Upper lobe of left lung (tissue), 4 donors: ENCODE measurements around the gene MIEF1.
A peak's percentile ranks its signal among the peaks of the same experiment; 100 is the strongest.

ENCODE experiments used
- CTCF ChIP-seq, 6 experiments: fragments of 450-650 bp in 4 of 6; fragments of 200-600 bp in 2 of 6; sonication (generic) in 2 of 6; IDR thresholded peaks; one replicate each; pipeline ENCODE4 v1.5.1; 2016 to 2019; ENCODE audit warnings: antibody characterized with exemption in 6 of 6
- EP300 ChIP-seq, 4 donors: sonication (generic); formaldehyde crosslinking; IDR thresholded peaks; one replicate each; pipeline ENCODE4 v1.5.1; 2017; ENCODE audit warnings: antibody characterized with exemption in 4 of 4, control low read depth in 2 of 4
- POLR2A ChIP-seq, 4 donors: fragments of 450-650 bp; IDR thresholded peaks; one replicate each; pipeline ENCODE4 v1.5.1; 2016 to 2017; ENCODE audit warnings: antibody characterized with exemption in 4 of 4, mild to moderate bottlenecking in 2 of 4
- POLR2AphosphoS5 ChIP-seq, 2 donors: sonication (generic); formaldehyde crosslinking; IDR thresholded peaks; one replicate each; pipeline ENCODE4 v1.5.1; 2017; ENCODE audit warnings: antibody characterized with exemption in 2 of 2

- no peak for TF ChIP-seq POLR2A (IDR thresholded peaks at IDR 0.05)
- TF ChIP-seq CTCF (IDR thresholded peaks at IDR 0.05), result no peak
- peak in 1 of 2 donors; percentile 6 for TF ChIP-seq POLR2AphosphoS5 (IDR thresholded peaks at IDR 0.05)
- TF ChIP-seq EP300 (IDR thresholded peaks at IDR 0.05), result peak in 2 of 4 donors; percentile 44 to 46
Observed at GRCh38 chr22:39466228-39467006, 35.7 kb upstream of the MIEF1 start.
